BJ (cell line): ENCODE data around the gene SMIM35. TPM values are rescaled to one million over a fixed set of nuclear protein-coding genes. Genes with fewer than 3 reads are reported as not detected.

Experiments used
- CTCF ChIA-PET: fragments of 350-600 bp; formaldehyde crosslinking; extraction: SDS; loops from one replicate; lab custom pipeline; 2021; ENCODE audit warnings: antibody characterized with exemption, inconsistent platforms; lab: Yijun Ruan, JAX
- POLR2A ChIA-PET: fragments of 300-600 bp; sonication (Branson Sonifier 250); formaldehyde crosslinking; extraction: SDS; loops from one replicate; lab custom pipeline; 2021; ENCODE audit warnings: antibody characterized with exemption; lab: Charles Lee
- DNase-seq: peaks from one replicate; pipeline ENCODE4 v3.0.0-alpha.2; 2011; ENCODE audit warnings: low read depth
- H3K27me3 ChIP-seq: 2 replicates; pipeline ENCODE4 v1.6.0; 2011; ENCODE audit warnings: low read length; ENCODE audit not compliant: control insufficient read depth, insufficient read depth
- H3K36me3 ChIP-seq: 2 replicates; pipeline ENCODE4 v1.5.1; 2011; ENCODE audit warnings: low read length; ENCODE audit not compliant: control insufficient read depth, insufficient read depth
- H3K4me3 ChIP-seq: 2 replicates; pipeline ENCODE4 v1.5.1; 2011; ENCODE audit warnings: low read depth, mild to moderate bottlenecking, control low read depth, low read length
- CTCF ChIP-seq: IDR thresholded peaks from 2 replicates; pipeline ENCODE4 v1.5.1; 2011; ENCODE audit warnings: low read depth, mild to moderate bottlenecking, control low read depth, inconsistent platforms, low read length, moderate library complexity; ENCODE audit not compliant: insufficient read depth
- polyA plus RNA-seq: library from polyadenylated mRNA; depleted of rRNA; stranded (reverse); fragments of >200 nt; gene quantifications from 2 replicates; pipeline ENCODE4 v1.2.3, GENCODE V29; 2011

The SMIM35 gene
- polyA plus RNA-seq, 1 experiment: not detected

- no peaks in the 10 kb centered on the region for H3K36me3 ChIP-seq
- ChIA-PET CTCF (interaction anchor here (2.6 kb wide), 1 partner anchor 12 kb away, joined by 9 read pairs; no protein-coding TSS in a partner anchor), POLR2A (no interaction called here)
- no peaks in the 10 kb centered on the region for H3K27me3 ChIP-seq
- TF ChIP-seq CTCF: no peak
- no peak overlapping the region for H3K4me3 ChIP-seq
- no peak for DNase-seq
Measured at GRCh38 chr11:118132385-118133151, 45.8 kb upstream of the SMIM35 start.

DNA sequence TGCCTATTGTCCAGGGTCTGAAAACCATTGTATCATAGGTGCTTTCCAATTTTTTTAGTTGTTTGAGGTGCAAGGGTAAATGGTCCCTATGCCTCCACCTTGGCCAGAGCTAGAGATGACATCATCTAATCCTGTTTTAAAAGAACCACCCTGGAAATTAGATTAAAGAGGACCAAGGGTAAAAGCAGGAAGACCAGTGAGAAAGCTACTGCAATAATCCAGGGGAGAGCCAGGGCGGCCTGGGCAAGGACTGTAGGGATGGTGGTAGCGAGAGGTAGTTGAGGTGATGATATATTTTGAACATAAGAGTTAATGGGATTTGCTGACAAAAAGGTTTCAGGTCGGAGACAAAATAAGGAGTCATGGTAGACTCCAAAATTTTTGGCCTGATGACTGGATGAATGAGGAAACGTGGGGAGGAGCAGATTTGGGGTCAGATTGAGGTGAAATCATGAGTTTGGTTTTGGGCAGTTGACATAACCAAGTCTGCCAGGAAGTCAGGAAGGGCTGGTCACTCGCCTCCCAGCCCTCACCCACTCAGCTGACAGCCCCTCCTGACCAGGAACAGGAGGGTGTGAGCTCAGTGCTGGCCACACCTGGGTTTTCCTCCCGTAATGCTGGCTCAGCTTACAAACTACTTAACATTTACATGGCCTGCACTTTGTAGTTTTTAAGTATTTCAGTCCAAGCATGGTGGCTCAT lies 42.9 kb upstream of the SMIM35 start:
- no peak for TF ChIP-seq CTCF
- no peaks in the 10 kb centered on the region for H3K36me3 ChIP-seq
- no peak for DNase-seq
- H3K27me3 ChIP-seq: no peaks in the 10 kb centered on the region
- CTCF ChIA-PET: interaction anchor here (0.8 to 2.0 kb wide), 4 partner anchors 8 to 286 kb away, joined by 3 to 8 read pairs (median 4); no protein-coding TSS in a partner anchor
- no peak overlapping the region for H3K4me3 ChIP-seq
- POLR2A ChIA-PET: no interaction called here

GRCh38 chr11:118128721-118129470 lies 42.1 kb upstream of the SMIM35 start:
- ChIA-PET POLR2A (no interaction called here), CTCF (interaction anchor here (0.8 to 2.0 kb wide), 4 partner anchors 9 to 286 kb away, joined by 3 to 8 read pairs (median 4); no protein-coding TSS in a partner anchor)
- H3K36me3 ChIP-seq: no peaks in the 10 kb centered on the region
- no peak for DNase-seq
- TF ChIP-seq CTCF: no peak
- H3K27me3 ChIP-seq: no peaks in the 10 kb centered on the region
- no peak overlapping the region for H3K4me3 ChIP-seq

GRCh38 chr11:118128310-118128709 lies 41.5 kb upstream of the SMIM35 start:
- TF ChIP-seq CTCF: no peak
- Histone ChIP-seq H3K4me3 (no peak overlapping the region), H3K36me3 (no peaks in the 10 kb centered on the region), H3K27me3 (no peaks in the 10 kb centered on the region)
- ChIA-PET POLR2A (no interaction called here), CTCF (interaction anchor here (1.0 kb wide), 1 partner anchor 9 kb away, joined by 5 read pairs; no protein-coding TSS in a partner anchor)
- DNase-seq: no peak
